ENCODE measurements around the gene HOOK2. TPM values are rescaled to one million over a fixed set of nuclear protein-coding genes. Genes with fewer than 3 reads are reported as not detected.

HOOK2 gene
- total and polyA plus RNA-seq, 2 of the 13 experiments (the other 11 are each of a cell fraction or from before 2014, with no cell fraction given), result 9.2 to 12.9 TPM

- TF ChIP-seq ZBTB4 (CRISPR knock-in tag; IDR thresholded peaks at IDR 0.05; ENCODE audit: borderline replicate concordance) (no peak), ZFP36L2 (CRISPR knock-in tag; IDR thresholded peaks at IDR 0.05) (0 out of 2 replicates have a peak, but pooled peaks have one; percentile 41), ZNF230 (CRISPR knock-in tag; IDR thresholded peaks at IDR 0.05) (peak; percentile 89; the same call in 1 of the 2 replicates), ZEB1 (IDR thresholded peaks at IDR 0.05; ENCODE audit: insufficient replicate concordance, low read depth) (peak; percentile 52), SMC3 (IDR thresholded peaks at IDR 0.05; ENCODE audit: low read length) (no peak), IRX3 (CRISPR knock-in tag; IDR thresholded peaks at IDR 0.05; ENCODE audit: borderline replicate concordance, low read depth) (peak; percentile 73; the same call in 1 of the 2 replicates), ZNF414 (CRISPR knock-in tag; IDR thresholded peaks at IDR 0.05) (no peak), NFE2L2 (IDR thresholded peaks at IDR 0.05; ENCODE audit: low read length) (no peak), NR2C2 (CRISPR knock-in tag; IDR thresholded peaks at IDR 0.05; ENCODE audit: borderline replicate concordance) (peak; percentile 80), ZNF30 (CRISPR knock-in tag; IDR thresholded peaks at IDR 0.05) (no peak), MXD3 (CRISPR knock-in tag; IDR thresholded peaks at IDR 0.05) (peak; percentile 88), ELF3 (CRISPR knock-in tag; IDR thresholded peaks at IDR 0.05) (peak; percentile 72), ELK4 (CRISPR knock-in tag; IDR thresholded peaks at IDR 0.05; ENCODE audit: borderline replicate concordance) (peak; percentile 64; the same call in 1 of the 2 replicates), ATM (IDR thresholded peaks at IDR 0.05; ENCODE audit: borderline replicate concordance) (no peak), ZNF639 (CRISPR knock-in tag; conservative IDR thresholded peaks at IDR 0.05) (no peak; the same call in 1 of the 2 replicates), ARID3A (IDR thresholded peaks at IDR 0.05; ENCODE audit: low read depth, low read length) (no peak), ZKSCAN8 (CRISPR knock-in tag; IDR thresholded peaks at IDR 0.05; ENCODE audit: borderline replicate concordance) (peak; percentile 72; the same call in 1 of the 2 replicates)
These were observed 31.1 kb upstream of the HOOK2 start, which contains the start of gene RNASEH2A (continued) for GRCh38 chr19:12806242-12807081.

All from HepG2 (cell line).